22Rv1 (cell line): Measurements from ENCODE around the gene KNG1.

Source experiments
- ZFX ChIP-seq: fragments of 450-650 bp; IDR thresholded peaks from 2 replicates; pipeline ENCODE4 v1.6.1; 2017; ENCODE audit warnings: antibody characterized with exemption, borderline replicate concordance
- TF ChIP-seq, protein P1 (sequence below): fragments of 450-650 bp; IDR thresholded peaks from 2 replicates; pipeline ENCODE4 v1.5.1; 2017; ENCODE audit warnings: mild to moderate bottlenecking

DNA sequence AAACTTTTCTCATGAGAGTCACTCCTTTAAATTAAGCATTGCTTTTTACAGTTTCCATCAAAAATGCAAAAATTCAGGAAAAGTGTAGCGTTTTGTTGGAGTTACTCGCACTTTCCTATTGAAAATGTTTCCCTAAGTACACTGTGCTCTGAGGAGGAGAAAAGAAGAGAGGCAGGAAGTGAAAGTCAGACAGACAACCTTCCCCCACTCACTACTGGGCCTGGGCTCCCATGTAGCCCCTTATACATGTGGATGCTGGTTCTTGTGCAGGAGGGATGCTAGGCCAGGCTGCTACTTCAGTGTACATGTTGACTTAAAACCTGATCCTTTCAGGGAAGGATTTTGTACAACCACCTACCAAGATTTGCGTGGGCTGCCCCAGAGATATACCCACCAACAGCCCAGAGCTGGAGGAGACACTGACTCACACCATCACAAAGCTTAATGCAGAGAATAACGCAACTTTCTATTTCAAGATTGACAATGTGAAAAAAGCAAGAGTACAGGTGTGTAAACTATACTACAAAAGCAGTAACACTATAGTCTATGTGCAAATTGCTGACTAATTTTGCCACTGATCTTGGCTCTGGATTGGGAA, 15.1 kb downstream of the KNG1 start:
- TF ChIP-seq, protein P1, sequence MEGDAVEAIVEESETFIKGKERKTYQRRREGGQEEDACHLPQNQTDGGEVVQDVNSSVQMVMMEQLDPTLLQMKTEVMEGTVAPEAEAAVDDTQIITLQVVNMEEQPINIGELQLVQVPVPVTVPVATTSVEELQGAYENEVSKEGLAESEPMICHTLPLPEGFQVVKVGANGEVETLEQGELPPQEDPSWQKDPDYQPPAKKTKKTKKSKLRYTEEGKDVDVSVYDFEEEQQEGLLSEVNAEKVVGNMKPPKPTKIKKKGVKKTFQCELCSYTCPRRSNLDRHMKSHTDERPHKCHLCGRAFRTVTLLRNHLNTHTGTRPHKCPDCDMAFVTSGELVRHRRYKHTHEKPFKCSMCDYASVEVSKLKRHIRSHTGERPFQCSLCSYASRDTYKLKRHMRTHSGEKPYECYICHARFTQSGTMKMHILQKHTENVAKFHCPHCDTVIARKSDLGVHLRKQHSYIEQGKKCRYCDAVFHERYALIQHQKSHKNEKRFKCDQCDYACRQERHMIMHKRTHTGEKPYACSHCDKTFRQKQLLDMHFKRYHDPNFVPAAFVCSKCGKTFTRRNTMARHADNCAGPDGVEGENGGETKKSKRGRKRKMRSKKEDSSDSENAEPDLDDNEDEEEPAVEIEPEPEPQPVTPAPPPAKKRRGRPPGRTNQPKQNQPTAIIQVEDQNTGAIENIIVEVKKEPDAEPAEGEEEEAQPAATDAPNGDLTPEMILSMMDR: no peak
- no peak for TF ChIP-seq ZFX
